ENCODE results near the gene ADD3.
A peak's percentile ranks its signal among the peaks of the same experiment; 100 is the strongest.

Gene ADD3

DNA sequence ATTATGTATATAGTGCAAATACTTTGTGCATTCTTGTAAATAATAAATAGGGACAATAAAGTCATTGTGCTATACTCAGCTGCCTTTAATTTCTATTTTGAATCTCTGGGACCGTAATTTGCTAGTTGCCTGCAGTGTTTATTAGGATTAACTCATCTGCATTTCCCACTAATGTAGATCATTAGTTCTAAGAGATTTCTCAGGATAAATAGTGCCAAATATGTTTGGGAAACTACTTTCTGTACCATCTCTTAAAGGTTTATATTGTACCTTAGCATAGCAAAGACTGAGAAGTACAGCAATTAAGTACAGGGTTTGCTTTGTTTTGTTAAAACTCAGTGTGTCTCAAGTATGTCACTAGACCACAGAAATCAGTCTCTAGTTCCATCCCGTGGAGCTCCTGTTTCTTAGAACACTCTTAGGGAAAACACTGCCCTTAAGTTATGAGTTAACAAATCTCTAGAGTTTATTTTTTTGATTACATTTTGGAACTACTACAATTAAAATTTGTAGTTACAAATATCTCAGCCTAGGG is 26.0 kb downstream of the ADD3 start:
- no peak overlapping the region for H3K9ac ChIP-seq (ENCODE audit: low read depth, low read length)
- H3K4me1 ChIP-seq (ENCODE audit: insufficient read depth, low read length): no peaks in the 10 kb centered on the region
- TF ChIP-seq EZH2 (IDR thresholded peaks at IDR 0.05; ENCODE audit: borderline replicate concordance, low read depth, low read length, severe bottlenecking): no peak
- TF ChIP-seq, protein P1, sequence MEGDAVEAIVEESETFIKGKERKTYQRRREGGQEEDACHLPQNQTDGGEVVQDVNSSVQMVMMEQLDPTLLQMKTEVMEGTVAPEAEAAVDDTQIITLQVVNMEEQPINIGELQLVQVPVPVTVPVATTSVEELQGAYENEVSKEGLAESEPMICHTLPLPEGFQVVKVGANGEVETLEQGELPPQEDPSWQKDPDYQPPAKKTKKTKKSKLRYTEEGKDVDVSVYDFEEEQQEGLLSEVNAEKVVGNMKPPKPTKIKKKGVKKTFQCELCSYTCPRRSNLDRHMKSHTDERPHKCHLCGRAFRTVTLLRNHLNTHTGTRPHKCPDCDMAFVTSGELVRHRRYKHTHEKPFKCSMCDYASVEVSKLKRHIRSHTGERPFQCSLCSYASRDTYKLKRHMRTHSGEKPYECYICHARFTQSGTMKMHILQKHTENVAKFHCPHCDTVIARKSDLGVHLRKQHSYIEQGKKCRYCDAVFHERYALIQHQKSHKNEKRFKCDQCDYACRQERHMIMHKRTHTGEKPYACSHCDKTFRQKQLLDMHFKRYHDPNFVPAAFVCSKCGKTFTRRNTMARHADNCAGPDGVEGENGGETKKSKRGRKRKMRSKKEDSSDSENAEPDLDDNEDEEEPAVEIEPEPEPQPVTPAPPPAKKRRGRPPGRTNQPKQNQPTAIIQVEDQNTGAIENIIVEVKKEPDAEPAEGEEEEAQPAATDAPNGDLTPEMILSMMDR (IDR thresholded peaks at IDR 0.05; ENCODE audit: borderline replicate concordance, extremely low read depth, low read length, poor library complexity, severe bottlenecking): no peak
- H2AFZ ChIP-seq (ENCODE audit: low read depth, low read length): no peak overlapping the region
- no peaks in the 10 kb centered on the region for H3K9me3 ChIP-seq (ENCODE audit: insufficient read depth, low read length, severe bottlenecking)
- no peaks in the 10 kb centered on the region for H3K36me3 ChIP-seq (ENCODE audit: insufficient read depth, low read length)
- peaks cover 34% of the 10 kb centered on the region; the same call in 1 of the 2 replicates for H4K20me1 ChIP-seq (ENCODE audit: insufficient read depth, low read length)
- no peak overlapping the region for H3K4me2 ChIP-seq (ENCODE audit: insufficient read depth, low read length)
- H3K27ac ChIP-seq (ENCODE audit: low read length): no peak overlapping the region
- no peak for DNase-seq
- peaks cover 86% of the 10 kb centered on the region for H3K79me2 ChIP-seq (ENCODE audit: insufficient read depth, low read length)
- H3K27me3 ChIP-seq (ENCODE audit: insufficient read depth, low read length, poor library complexity): no peaks in the 10 kb centered on the region
- ATAC-seq (ENCODE audit: insufficient read depth, low read depth): no peak
- H3K4me3 ChIP-seq (ENCODE audit: low read depth in 1 of 2, low read length in 2 of 2): no peak overlapping the region

DNA sequence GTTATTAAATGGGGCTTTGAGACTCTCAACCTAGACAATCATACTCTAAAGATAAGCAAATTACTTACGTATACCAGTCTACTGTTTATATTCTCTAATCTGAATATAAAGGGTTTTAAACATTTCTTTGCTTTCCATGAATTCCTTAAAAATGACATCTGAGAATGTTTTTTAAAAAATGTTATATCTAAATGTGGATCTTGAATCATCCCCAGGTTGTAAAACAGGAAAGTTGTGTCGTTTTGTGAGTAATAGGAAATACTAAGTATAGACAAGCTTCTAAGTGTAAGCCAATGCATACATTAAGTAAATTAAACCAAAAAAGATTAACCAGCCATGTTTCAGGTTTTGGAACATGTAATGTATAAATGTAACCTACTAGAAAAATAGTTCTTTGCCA is 26.8 kb downstream of the ADD3 start:
- H3K4me2 ChIP-seq (ENCODE audit: insufficient read depth, low read length): no peak overlapping the region
- DNase-seq (no peak), ATAC-seq (ENCODE audit: insufficient read depth, low read depth) (no peak)
- H3K27me3 ChIP-seq (ENCODE audit: insufficient read depth, low read length, poor library complexity): no peaks in the 10 kb centered on the region
- no peaks in the 10 kb centered on the region for H3K9me3 ChIP-seq (ENCODE audit: insufficient read depth, low read length, severe bottlenecking)
- no peak overlapping the region for H3K27ac ChIP-seq (ENCODE audit: low read length)
- no peaks in the 10 kb centered on the region for H3K4me1 ChIP-seq (ENCODE audit: insufficient read depth, low read length)
- no peak overlapping the region for H2AFZ ChIP-seq (ENCODE audit: low read depth, low read length)
- peaks cover 86% of the 10 kb centered on the region for H3K79me2 ChIP-seq (ENCODE audit: insufficient read depth, low read length)
- no peak for TF ChIP-seq EZH2 (IDR thresholded peaks at IDR 0.05; ENCODE audit: borderline replicate concordance, low read depth, low read length, severe bottlenecking)
- TF ChIP-seq, protein P1 (IDR thresholded peaks at IDR 0.05; ENCODE audit: borderline replicate concordance, extremely low read depth, low read length, poor library complexity, severe bottlenecking): no peak
- peaks cover 42% of the 10 kb centered on the region for H4K20me1 ChIP-seq (ENCODE audit: insufficient read depth, low read length)
- no peaks in the 10 kb centered on the region for H3K36me3 ChIP-seq (ENCODE audit: insufficient read depth, low read length)
- no peak overlapping the region for H3K4me3 ChIP-seq (ENCODE audit: low read depth in 1 of 2, low read length in 2 of 2)
- no peak overlapping the region for H3K9ac ChIP-seq (ENCODE audit: low read depth, low read length)

DNA sequence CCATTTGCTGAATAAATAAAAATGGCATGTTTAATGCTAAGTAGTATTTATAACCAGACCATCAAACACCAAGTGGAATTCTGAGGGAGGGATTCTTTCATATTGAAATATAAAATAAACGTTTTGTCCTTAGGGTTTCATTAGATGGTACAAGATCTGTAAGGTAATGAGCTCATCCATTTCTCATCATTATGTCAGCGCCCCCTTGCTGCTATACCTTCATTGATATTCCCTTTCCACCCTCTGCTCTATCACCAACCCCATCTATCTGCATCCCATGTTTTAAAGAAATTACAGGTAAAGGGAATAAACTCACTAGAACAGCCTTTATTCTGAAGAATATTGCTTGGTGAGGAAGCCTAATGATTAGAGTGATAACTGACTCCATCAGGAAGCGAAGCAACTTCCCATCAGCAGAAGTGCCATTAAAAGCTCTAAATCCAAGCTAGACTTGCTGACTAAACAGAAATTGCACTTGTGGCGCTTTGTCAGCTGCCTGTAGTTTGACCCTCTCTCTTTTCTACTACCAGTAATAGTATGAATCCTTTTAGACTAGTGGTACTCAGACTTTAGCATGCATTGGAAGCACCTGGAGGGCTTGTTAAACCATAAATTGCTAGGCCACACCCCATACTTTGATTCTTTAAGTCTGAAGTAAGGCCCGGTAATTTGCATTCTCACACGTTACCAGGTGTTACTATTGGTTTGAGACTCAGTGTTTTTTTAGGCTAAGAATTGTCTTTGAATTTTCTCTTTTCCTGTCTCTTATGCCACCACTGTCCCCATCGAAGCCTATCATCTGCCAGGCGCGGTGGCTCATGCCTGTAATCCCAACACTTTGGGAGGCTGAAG is 27.5 kb downstream of the ADD3 start:
- Histone ChIP-seq H3K9ac (ENCODE audit: low read depth, low read length) (no peak overlapping the region), H3K27ac (ENCODE audit: low read length) (no peak overlapping the region), H3K79me2 (ENCODE audit: insufficient read depth, low read length) (peaks cover 88% of the 10 kb centered on the region), H2AFZ (ENCODE audit: low read depth, low read length) (no peak overlapping the region), H4K20me1 (ENCODE audit: insufficient read depth, low read length) (peaks cover 44% of the 10 kb centered on the region), H3K9me3 (ENCODE audit: insufficient read depth, low read length, severe bottlenecking) (no peaks in the 10 kb centered on the region), H3K4me1 (ENCODE audit: insufficient read depth, low read length) (no peaks in the 10 kb centered on the region), H3K36me3 (ENCODE audit: insufficient read depth, low read length) (no peaks in the 10 kb centered on the region), H3K27me3 (ENCODE audit: insufficient read depth, low read length, poor library complexity) (no peaks in the 10 kb centered on the region), H3K4me2 (ENCODE audit: insufficient read depth, low read length) (no peak overlapping the region), H3K4me3 (ENCODE audit: low read depth in 1 of 2, low read length in 2 of 2) (no peak overlapping the region)
- TF ChIP-seq, protein P1 (IDR thresholded peaks at IDR 0.05; ENCODE audit: borderline replicate concordance, extremely low read depth, low read length, poor library complexity, severe bottlenecking): peak; percentile 14
- TF ChIP-seq EZH2 (IDR thresholded peaks at IDR 0.05; ENCODE audit: borderline replicate concordance, low read depth, low read length, severe bottlenecking): no peak
- ATAC-seq (ENCODE audit: insufficient read depth, low read depth) (no peak), DNase-seq (no peak)

Data from DND-41 (cell line).